Stimulated activated CD8-positive, alpha-beta memory T cell treated with anti-CD3 and anti-CD28 coated beads, Interleukin-7, amount 100 ng/mL, for 24 hours (primary cell): ENCODE results near the gene DNASE1.
"Not testable (repeated sequence)": the region's sequence is repeated elsewhere in the genome, so short reads cannot be mapped to it uniquely, and the experiment has no call there.

Experiments used
- DNase-seq: peaks from one replicate; pipeline ENCODE4 v3.0.0-alpha.2; 2020; ENCODE audit warnings: low read depth

Gene DNASE1

GRCh38 chr16:3641801-3642396, 12.6 kb upstream of the DNASE1 start:
- DNase-seq: no peak

GRCh38 chr16:3642397-3643094, 11.9 kb upstream of the DNASE1 start:
- no peak for DNase-seq

DNA sequence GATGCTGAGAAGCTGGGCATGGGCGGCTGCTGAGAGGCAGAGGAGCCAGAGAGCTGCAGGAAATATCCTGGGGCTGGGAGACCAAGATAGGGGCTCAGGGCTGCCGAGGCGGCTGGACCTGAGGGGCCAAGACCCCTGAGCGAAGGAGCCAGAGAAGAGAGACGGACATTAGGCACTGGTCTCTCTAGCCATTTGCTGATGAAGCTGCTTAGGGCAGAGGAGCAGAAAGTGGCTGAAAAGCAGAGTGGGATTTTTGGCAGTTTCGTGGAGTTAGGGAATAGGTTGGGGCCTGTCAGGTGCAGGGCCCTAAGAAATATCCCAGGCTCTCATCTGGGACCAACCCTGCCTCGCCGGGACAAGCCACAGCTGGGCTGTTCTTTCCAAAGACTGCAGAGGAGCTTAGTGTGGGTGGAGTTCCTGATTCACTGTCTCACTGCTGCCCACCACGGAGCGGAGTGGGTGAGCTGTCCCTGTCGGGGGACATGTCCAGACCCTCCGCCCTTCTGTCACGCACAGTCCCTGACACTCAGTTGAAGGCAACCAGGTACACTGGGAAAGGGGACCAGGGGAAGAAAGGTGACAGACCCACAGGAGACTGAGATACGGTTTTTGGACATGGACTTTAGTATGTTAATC, 11.3 kb upstream of the DNASE1 start:
- no peak for DNase-seq

- DNase-seq: no peak
Measured at GRCh38 chr16:3645108-3645503, 9.4 kb upstream of the DNASE1 start.

GRCh38 chr16:3645504-3646347, 8.8 kb upstream of the DNASE1 start:
- DNase-seq: no peak

DNA sequence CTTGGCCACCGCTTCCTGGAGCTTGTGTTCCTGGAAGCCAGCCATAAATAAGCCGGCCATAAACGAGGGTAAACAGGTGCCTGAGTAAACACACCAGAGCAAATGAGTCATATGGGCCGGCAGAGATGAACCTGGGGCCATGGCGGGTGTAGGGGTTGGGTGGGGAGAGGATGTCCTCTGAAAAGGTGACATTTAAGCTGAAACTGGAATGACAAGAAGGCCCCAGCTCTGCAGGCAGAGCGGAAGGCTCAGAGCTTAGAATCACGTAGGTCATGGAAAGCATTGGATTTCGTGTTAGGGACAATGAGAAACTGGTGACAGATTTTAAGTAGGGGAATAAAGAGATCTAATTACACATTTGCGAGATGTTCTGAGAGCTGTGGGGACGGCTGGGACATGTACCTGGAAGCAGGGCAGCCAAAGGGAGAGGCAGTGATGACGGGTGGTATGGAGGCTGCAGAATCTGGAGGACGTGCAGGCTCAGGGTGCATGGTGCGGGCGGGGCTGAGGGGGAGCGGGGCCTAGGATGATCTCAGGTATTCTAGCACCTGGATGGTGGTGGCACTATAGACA, 8.1 kb upstream of the DNASE1 start:
- no peak for DNase-seq

- DNase-seq: no peak
Measured at GRCh38 chr16:3650631-3651265, 3.7 kb upstream of the DNASE1 start.

DNA sequence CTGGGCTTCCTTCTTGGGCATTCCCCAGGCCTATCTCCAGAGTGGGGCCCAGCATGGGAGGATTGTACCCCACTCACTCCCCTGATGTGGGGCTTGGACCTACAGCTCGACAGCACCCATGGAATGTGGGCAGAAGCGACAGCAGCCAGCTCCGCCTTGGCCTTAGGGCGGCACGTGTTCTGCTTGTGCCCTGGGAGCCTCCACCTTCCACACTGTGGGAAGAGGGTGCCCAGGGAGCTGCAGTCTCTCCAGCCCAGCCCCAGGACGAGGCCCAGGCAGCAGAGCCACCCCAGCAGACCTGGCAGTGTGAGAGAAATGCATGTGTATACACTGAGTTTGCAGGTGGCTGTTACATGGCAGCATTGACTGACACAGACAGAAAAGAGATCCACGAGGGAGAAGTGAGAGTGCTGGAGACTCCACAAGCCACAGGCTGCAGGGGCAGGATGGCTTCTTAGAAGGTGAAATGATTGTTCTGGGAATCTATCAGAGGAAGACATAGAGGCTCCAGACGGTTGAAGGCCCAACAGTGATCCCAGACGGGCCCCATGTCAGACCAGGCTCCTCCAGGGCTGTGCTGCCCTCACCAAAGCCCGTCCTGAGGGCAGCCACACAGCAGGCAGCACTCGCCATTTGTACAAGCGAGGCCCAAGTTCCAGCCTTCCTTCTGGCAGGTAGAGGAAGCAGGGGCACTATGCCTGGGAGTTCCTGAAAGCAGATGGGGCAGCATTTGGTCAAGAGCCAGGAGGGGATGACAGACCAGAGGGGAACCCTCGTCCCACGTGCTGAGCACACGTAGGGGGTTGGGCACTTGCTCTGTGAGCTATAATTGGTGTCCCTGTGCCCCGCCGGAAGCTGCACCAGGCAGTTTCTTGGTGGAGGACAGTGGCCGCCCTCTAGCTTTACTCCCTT, 2.8 kb upstream of the DNASE1 start:
- DNase-seq: no peak

DNA sequence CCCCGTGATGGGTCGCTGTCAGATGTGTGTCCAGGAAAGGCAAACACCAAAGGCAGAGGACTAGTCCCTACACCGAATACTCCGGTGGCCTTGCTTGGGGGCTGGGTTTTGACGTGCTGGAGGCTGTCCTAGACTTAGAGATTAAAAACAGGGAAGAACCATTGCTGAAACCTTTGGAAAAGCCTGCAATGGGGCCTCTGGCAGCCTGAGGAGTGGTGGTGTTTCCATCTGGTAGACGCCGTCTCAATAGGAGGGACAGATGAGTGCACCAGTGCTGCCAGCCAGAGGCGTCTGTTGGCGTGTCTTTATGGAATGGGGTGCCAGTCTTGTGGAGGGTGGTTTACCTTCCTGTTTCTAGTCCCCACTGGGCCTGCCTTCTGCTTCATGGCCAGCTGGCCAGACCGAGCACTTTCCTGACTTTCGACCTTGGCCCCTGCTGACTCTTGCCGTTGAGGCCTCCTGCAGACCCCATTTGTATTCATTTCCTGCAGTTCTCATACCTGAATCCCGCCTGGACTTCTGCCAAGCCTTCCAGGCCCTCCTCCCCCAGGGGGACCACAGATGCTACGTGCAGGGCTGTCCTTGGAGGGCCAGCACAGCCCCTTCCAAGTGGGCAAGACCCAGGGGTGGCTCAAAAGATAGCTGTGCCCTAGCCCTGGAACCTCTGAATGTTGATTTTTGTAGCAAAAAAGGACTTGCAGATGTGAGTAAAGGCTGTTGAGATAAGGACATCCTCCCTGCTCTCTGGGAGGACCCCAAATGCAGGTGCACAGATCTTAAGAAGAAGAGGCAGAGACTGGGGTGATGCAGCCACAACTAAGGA, 1.9 kb upstream of the DNASE1 start:
- no peak for DNase-seq

DNA sequence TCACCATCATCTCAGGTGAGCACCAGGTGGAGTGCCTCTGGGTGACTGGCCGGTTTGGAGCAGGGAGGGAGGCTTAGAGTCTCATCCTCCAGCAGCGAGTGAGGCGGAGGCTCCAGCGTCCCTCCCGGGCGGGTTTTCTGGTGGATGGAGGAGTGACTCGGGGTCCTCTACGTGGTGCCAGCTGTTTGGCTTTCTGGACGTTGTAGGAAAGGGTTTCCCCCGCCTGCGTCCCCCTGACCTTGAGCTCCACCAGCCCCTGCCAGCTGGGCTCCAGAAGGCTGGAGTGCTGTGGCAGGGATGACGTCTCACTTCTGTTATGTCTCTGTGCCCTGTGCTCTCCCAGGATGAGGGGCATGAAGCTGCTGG, 522 bp downstream of the DNASE1 start:
- DNase-seq: no peak

GRCh38 chr16:3655396-3656159, 1.1 kb downstream of the DNASE1 start:
- DNase-seq: no peak

DNA sequence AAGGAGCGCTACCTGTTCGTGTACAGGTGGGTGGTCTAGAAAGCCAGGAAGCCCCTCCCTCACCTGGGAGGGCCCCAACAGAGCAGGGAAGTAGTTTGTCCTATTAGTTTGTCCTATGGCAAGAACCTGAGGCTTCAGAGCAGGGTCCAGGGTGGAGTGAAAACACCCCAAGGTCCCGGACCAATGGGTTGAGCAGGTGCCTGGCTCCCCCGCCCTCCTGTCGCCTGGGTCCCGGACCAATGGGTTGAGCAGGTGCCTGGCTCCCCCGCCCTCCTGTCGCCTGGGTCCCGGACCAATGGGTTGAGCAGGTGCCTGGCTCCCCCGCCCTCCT, 1.6 kb downstream of the DNASE1 start:
- not testable (repeated sequence) for DNase-seq

DNA sequence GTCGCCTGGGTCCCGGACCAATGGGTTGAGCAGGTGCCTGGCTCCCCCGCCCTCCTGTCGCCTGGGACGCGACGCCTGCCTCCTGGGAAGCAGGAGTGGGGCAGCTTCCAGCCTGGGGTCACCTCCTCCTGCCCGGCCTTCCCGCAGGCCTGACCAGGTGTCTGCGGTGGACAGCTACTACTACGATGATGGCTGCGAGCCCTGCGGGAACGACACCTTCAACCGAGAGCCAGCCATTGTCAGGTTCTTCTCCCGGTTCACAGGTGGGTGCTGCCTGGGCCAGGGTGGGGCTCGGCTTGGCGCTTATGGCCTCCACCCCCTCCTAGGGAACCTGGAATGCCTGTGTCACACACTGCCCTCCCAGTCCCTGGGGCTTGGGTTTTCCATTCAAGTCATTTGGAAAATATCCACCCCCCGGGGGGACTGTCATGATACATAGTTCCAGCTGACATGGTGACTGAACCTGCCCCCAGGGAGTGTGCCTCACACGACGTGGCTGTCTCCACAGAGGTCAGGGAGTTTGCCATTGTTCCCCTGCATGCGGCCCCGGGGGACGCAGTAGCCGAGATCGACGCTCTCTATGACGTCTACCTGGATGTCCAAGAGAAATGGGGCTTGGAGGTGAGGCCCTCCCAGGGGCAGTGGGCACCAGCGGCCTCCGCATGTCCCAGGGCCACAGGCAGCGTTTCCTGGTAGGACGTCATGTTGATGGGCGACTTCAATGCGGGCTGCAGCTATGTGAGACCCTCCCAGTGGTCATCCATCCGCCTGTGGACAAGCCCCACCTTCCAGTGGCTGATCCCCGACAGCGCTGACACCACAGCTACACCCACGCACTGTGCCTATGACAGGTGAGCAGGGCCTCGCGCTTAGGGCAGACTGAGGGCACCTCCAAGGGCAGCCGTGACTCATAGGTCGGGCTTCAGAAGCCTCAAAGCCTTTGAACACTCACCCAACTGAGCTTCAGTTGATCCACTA, 2.3 kb downstream of the DNASE1 start:
- no peak for DNase-seq

- DNase-seq: no peak
Measured at GRCh38 chr16:3659251-3659650, 4.8 kb downstream of the DNASE1 start.

DNA sequence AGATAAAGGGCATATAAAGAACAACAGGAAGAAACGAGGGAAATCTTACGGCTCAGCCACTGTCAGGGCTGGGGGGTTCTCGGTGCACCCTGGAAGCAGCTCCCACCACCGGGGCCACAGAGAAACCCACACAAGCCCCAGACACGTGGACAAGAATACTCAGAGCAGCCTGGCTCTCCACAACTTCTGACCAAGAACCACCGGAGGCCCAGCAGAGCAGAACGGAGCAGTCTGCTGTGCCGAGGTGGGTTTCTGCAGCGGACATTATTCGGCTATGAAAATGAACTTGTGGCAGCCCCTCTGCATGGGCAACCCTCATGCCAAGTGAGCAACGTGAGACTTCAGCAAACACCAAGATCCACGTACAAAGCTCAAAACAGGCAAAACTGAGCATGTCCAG, 6.8 kb downstream of the DNASE1 start:
- DNase-seq: no peak

GRCh38 chr16:3661922-3662321, 7.4 kb downstream of the DNASE1 start:
- no peak for DNase-seq

GRCh38 chr16:3662601-3663000, 8.1 kb downstream of the DNASE1 start:
- DNase-seq: no peak
